ENCODE data around the gene FCGR1A. TPM values are rescaled to one million over a fixed set of nuclear protein-coding genes. Genes with fewer than 3 reads are reported as not detected.
"Not testable (repeated sequence)": the region's sequence is repeated elsewhere in the genome, so short reads cannot be mapped to it uniquely, and the experiment has no call there.

Gene FCGR1A
- total RNA-seq, 1 experiment from 2014 or later: not detected

DNA sequence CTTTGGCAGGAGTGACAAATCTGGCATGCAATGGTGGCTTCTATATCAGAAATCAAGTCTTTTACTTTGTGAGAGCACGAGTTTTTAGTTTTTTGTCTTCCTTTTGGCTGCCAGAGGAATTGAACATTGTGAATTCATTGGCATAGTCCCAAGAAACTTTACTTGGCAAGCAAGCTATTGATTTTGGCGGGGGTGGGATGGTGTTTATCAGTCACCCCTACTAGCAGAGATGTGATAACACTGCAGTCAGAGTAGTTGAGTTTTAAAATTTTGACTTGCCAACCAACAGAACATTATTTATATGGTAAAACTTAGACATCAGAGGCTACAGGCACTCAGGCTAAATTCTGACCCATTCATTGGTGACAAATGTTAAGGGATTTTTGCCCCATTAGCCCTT is 31.9 kb upstream of the FCGR1A start:
- H3K4me3 Mint-ChIP-seq (ENCODE audit: unreplicated experiment); H3K27me3 Mint-ChIP-seq (ENCODE audit: insufficient read depth, unreplicated experiment); H3K9me3 Mint-ChIP-seq (ENCODE audit: unreplicated experiment); H3K36me3 Mint-ChIP-seq (ENCODE audit: insufficient read depth, unreplicated experiment); DNase-seq (ENCODE audit: unreplicated experiment); H3K4me1 Mint-ChIP-seq (ENCODE audit: insufficient read depth, unreplicated experiment); intact Hi-C loops (cut with micrococcal nuclease); H3K27ac Mint-ChIP-seq (ENCODE audit: low read depth, unreplicated experiment); BruUV-seq (replicated peaks); POLR2A ChIA-PET; CTCF ChIA-PET: not testable (repeated sequence)

DNA sequence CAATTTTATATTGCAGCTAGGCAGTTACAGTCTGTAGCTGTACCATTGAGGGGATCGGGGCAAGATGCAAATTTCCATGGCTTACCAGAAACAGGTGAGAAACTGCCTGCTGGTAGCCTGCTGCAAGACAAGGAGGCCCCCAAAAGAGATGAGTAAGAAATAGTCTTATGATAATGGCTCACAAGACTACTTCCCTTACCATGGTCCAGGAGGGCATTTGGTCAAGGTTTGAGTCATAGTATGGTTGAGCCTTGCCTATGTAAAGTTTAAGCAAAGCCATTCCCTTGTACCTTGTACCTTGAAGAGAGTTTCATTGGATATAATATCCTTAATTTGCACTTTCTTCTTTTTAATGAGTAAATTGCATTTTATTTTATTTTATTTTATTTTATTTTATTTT is 30.3 kb upstream of the FCGR1A start:
- BruUV-seq (replicated peaks); DNase-seq (ENCODE audit: unreplicated experiment); H3K4me3 Mint-ChIP-seq (ENCODE audit: unreplicated experiment); POLR2A ChIA-PET; H3K4me1 Mint-ChIP-seq (ENCODE audit: insufficient read depth, unreplicated experiment); H3K27me3 Mint-ChIP-seq (ENCODE audit: insufficient read depth, unreplicated experiment); intact Hi-C loops (cut with micrococcal nuclease); H3K27ac Mint-ChIP-seq (ENCODE audit: low read depth, unreplicated experiment); H3K9me3 Mint-ChIP-seq (ENCODE audit: unreplicated experiment); H3K36me3 Mint-ChIP-seq (ENCODE audit: insufficient read depth, unreplicated experiment); CTCF ChIA-PET: not testable (repeated sequence)

DNA sequence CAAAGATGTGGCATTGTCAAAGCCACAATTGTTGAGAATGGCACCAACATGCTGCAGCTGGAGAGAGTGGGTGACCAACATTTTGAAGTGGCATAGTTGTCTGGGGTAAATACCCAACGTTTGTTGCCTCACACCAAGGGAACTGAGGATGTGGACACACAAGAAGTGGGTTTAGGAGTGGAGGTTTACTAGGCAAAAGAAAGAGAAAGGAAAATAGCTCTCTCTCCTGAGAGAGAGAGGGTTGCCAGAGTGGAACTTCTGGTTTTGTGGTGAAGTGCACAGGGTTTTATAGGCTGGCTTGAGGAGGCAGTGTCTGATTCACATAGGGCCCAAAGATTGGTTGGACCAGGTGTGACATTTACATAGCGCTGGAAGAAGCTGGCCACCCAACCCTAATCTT is 29.0 kb upstream of the FCGR1A start:
- H3K36me3 Mint-ChIP-seq (ENCODE audit: insufficient read depth, unreplicated experiment); BruUV-seq (replicated peaks); POLR2A ChIA-PET; H3K4me3 Mint-ChIP-seq (ENCODE audit: unreplicated experiment); H3K4me1 Mint-ChIP-seq (ENCODE audit: insufficient read depth, unreplicated experiment); DNase-seq (ENCODE audit: unreplicated experiment); H3K9me3 Mint-ChIP-seq (ENCODE audit: unreplicated experiment); CTCF ChIA-PET; intact Hi-C loops (cut with micrococcal nuclease); H3K27ac Mint-ChIP-seq (ENCODE audit: low read depth, unreplicated experiment); H3K27me3 Mint-ChIP-seq (ENCODE audit: insufficient read depth, unreplicated experiment): not testable (repeated sequence)

DNA sequence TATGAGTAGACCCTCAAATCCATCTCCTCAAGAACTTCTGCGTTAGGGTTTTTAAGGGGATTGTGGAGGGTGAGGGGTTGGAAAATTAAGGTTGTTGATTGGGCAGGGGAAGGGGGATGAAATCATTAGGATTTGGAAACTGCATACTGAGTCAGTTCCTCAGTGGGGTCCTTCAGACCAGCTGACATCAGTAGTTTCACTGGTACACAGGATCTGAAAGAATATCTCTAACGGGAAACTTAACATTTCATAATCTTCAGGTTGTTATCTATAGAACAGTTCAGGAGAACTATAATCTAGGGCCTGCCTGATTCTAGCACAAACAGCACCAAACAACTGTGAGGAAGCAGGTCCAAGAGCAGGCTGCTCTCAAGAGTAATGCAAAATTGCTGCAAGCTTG is 27.2 kb upstream of the FCGR1A start:
- BruUV-seq (replicated peaks); POLR2A ChIA-PET; H3K4me1 Mint-ChIP-seq (ENCODE audit: insufficient read depth, unreplicated experiment); H3K4me3 Mint-ChIP-seq (ENCODE audit: unreplicated experiment); DNase-seq (ENCODE audit: unreplicated experiment); H3K36me3 Mint-ChIP-seq (ENCODE audit: insufficient read depth, unreplicated experiment); CTCF ChIA-PET; H3K27me3 Mint-ChIP-seq (ENCODE audit: insufficient read depth, unreplicated experiment); intact Hi-C loops (cut with micrococcal nuclease); H3K27ac Mint-ChIP-seq (ENCODE audit: low read depth, unreplicated experiment): not testable (repeated sequence)
- H3K9me3 Mint-ChIP-seq (ENCODE audit: unreplicated experiment): peaks cover 13% of the 10 kb centered on the region

- DNase-seq (ENCODE audit: unreplicated experiment); BruUV-seq (replicated peaks); H3K4me1 Mint-ChIP-seq (ENCODE audit: insufficient read depth, unreplicated experiment); H3K27ac Mint-ChIP-seq (ENCODE audit: low read depth, unreplicated experiment); H3K27me3 Mint-ChIP-seq (ENCODE audit: insufficient read depth, unreplicated experiment); intact Hi-C loops (cut with micrococcal nuclease); H3K36me3 Mint-ChIP-seq (ENCODE audit: insufficient read depth, unreplicated experiment); CTCF ChIA-PET; POLR2A ChIA-PET; H3K4me3 Mint-ChIP-seq (ENCODE audit: unreplicated experiment): not testable (repeated sequence)
- H3K9me3 Mint-ChIP-seq (ENCODE audit: unreplicated experiment): peaks cover 15% of the 10 kb centered on the region
Observed at GRCh38 chr1:149762294-149762693, 20.2 kb upstream of the FCGR1A start.

- intact Hi-C loops (cut with micrococcal nuclease): not testable (repeated sequence)
Observed at GRCh38 chr1:149764087-149764800, 18.2 kb upstream of the FCGR1A start.

DNA sequence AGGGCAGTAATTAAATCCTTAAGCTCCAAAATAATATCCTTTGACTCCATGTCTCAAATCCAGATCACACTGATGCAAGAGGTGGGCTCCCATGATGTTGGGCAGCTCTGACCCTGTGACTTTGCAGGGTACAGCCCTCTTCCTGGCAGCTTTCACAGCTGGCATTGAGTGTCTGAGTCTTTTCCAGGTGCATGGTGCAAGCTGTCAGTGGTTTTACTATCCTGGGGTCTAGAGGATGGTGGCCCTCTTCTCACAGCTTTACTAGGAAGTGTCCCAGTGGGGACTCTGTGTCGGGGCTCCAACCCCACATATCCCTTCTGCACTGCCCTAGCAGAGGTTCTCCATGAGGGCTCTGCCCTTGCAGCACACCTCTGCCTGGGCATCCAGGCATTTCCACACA is 16.3 kb upstream of the FCGR1A start:
- BruUV-seq (replicated peaks); H3K4me3 Mint-ChIP-seq (ENCODE audit: unreplicated experiment); H3K27me3 Mint-ChIP-seq (ENCODE audit: insufficient read depth, unreplicated experiment); intact Hi-C loops (cut with micrococcal nuclease); H3K4me1 Mint-ChIP-seq (ENCODE audit: insufficient read depth, unreplicated experiment); POLR2A ChIA-PET; H3K36me3 Mint-ChIP-seq (ENCODE audit: insufficient read depth, unreplicated experiment); H3K9me3 Mint-ChIP-seq (ENCODE audit: unreplicated experiment); H3K27ac Mint-ChIP-seq (ENCODE audit: low read depth, unreplicated experiment); CTCF ChIA-PET; DNase-seq (ENCODE audit: unreplicated experiment): not testable (repeated sequence)

More at GRCh38 chr1:149764087-149764800, 18.2 kb upstream of the FCGR1A start:
- H3K36me3 Mint-ChIP-seq (ENCODE audit: insufficient read depth, unreplicated experiment); H3K27me3 Mint-ChIP-seq (ENCODE audit: insufficient read depth, unreplicated experiment); H3K9me3 Mint-ChIP-seq (ENCODE audit: unreplicated experiment); H3K27ac Mint-ChIP-seq (ENCODE audit: low read depth, unreplicated experiment); BruUV-seq (replicated peaks); H3K4me3 Mint-ChIP-seq (ENCODE audit: unreplicated experiment); CTCF ChIA-PET; POLR2A ChIA-PET; H3K4me1 Mint-ChIP-seq (ENCODE audit: insufficient read depth, unreplicated experiment); DNase-seq (ENCODE audit: unreplicated experiment): not testable (repeated sequence)

GRCh38 chr1:149769216-149769615 is 13.3 kb upstream of the FCGR1A start:
- POLR2A ChIA-PET: not testable (repeated sequence)

DNA sequence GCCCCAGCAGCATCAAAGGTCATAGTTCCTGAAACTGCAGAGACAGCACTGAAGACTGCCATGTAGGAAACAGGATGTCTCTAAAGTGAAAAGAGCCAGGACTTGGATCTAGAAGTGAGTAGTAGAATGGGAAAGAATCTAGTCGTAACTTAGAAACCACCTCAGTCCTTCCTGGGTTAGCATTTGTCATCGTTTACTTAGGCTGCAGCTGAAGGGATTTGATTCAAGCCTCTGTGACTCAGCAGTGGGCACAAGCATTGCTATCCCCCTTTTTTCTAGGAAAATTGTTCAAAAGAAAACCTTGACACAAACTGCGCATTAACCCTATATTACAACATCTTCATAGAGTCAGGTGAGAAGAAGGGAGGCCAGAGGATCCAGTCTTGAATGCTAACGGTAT is 11.8 kb upstream of the FCGR1A start:
- H3K4me1 Mint-ChIP-seq (ENCODE audit: insufficient read depth, unreplicated experiment); H3K9me3 Mint-ChIP-seq (ENCODE audit: unreplicated experiment); BruUV-seq (replicated peaks); H3K36me3 Mint-ChIP-seq (ENCODE audit: insufficient read depth, unreplicated experiment); DNase-seq (ENCODE audit: unreplicated experiment); CTCF ChIA-PET; H3K27ac Mint-ChIP-seq (ENCODE audit: low read depth, unreplicated experiment); POLR2A ChIA-PET; H3K4me3 Mint-ChIP-seq (ENCODE audit: unreplicated experiment); intact Hi-C loops (cut with micrococcal nuclease): not testable (repeated sequence)
- peaks cover 21% of the 10 kb centered on the region for H3K27me3 Mint-ChIP-seq (ENCODE audit: insufficient read depth, unreplicated experiment)

More at GRCh38 chr1:149769216-149769615, 13.3 kb upstream of the FCGR1A start:
- H3K4me3 Mint-ChIP-seq (ENCODE audit: unreplicated experiment); H3K36me3 Mint-ChIP-seq (ENCODE audit: insufficient read depth, unreplicated experiment); DNase-seq (ENCODE audit: unreplicated experiment); H3K27me3 Mint-ChIP-seq (ENCODE audit: insufficient read depth, unreplicated experiment); CTCF ChIA-PET; H3K9me3 Mint-ChIP-seq (ENCODE audit: unreplicated experiment); BruUV-seq (replicated peaks); H3K4me1 Mint-ChIP-seq (ENCODE audit: insufficient read depth, unreplicated experiment); H3K27ac Mint-ChIP-seq (ENCODE audit: low read depth, unreplicated experiment); intact Hi-C loops (cut with micrococcal nuclease): not testable (repeated sequence)
